ENCODE data around the gene WBP2. TPM values are rescaled to one million over a fixed set of nuclear protein-coding genes. Genes with fewer than 3 reads are reported as not detected.
A peak's percentile ranks its signal among the peaks of the same experiment; 100 is the strongest.

WBP2 gene
- total and polyA plus RNA-seq, 9 of the 15 experiments (the other 6 are each of a cell fraction or from before 2014, with no cell fraction given): 2.2 to 74.3 (median 20.0) TPM

- no peak for TF ChIP-seq ZNF146 (CRISPR knock-in tag; IDR thresholded peaks at IDR 0.05; ENCODE audit: unreplicated experiment)
- TF ChIP-seq CHD1 (IDR thresholded peaks at IDR 0.05; ENCODE audit: low read length): peak; percentile 62
- TF ChIP-seq ZNF740 (CRISPR knock-in tag; IDR thresholded peaks at IDR 0.05): peak; percentile 90; the same call in 1 of the 2 replicates
- 0 out of 4 replicates have a peak, but pooled peaks of 1 of the 2 experiments have one; percentile 30 for TF ChIP-seq ZNF740 (tag; IDR thresholded peaks at IDR 0.05)
- 0 out of 2 replicates have a peak, but pooled peaks have one; percentile 3 for TF ChIP-seq ZBTB7A (IDR thresholded peaks at IDR 0.05; ENCODE audit: borderline replicate concordance, control insufficient read depth, low read depth, low read length)
- peak; percentile 24; the same call in 1 of the 2 replicates for TF ChIP-seq HMBOX1 (IDR thresholded peaks at IDR 0.05)
- no peak; the same call in 1 of the 2 replicates for TF ChIP-seq MYC (IDR thresholded peaks at IDR 0.05; ENCODE audit: low read depth, low read length)
- TF ChIP-seq MYC (CRISPR knock-in tag; IDR thresholded peaks at IDR 0.05; ENCODE audit: borderline replicate concordance, low read depth): peak; percentile 54; the same call in 1 of the 2 replicates
- TF ChIP-seq ID3 (CRISPR knock-in tag; IDR thresholded peaks at IDR 0.05): no peak
- TF ChIP-seq ID3 (tag; IDR thresholded peaks at IDR 0.05): peak; percentile 2; the same call in 1 of the 2 replicates
- TF ChIP-seq TGIF2 (CRISPR knock-in tag; IDR thresholded peaks at IDR 0.05): 0 out of 2 replicates have a peak, but pooled peaks have one; percentile 62
Observed at GRCh38 chr17:75856062-75856756, 1.1 kb upstream of the WBP2 start (continued).

Data from K562 (cell line).